H1 (cell line): ENCODE measurements around the gene ZNF488. TPM values are rescaled to one million over a fixed set of nuclear protein-coding genes. Genes with fewer than 3 reads are reported as not detected.

Experiments used
- CTCF ChIA-PET: fragments of 300-600 bp; sonication (Branson Sonifier 250); formaldehyde crosslinking; loops from one replicate; lab custom pipeline; 2021; ENCODE audit not compliant: partially characterized antibody; lab: Charles Lee
- POLR2A ChIA-PET: fragments of 300-600 bp; sonication (Branson Sonifier 250); formaldehyde crosslinking; loops from one replicate; lab custom pipeline; 2021; ENCODE audit warnings: inconsistent platforms; ENCODE audit not compliant: partially characterized antibody; lab: Charles Lee
- DNase-seq, 2 experiments: peaks; one replicate each; pipeline versions ENCODE4 v3.0.0 to v3.0.0-alpha.2; 2010 to 2022; ENCODE audit warnings: low spot score in 2 of 2, low read depth in 1 of 2, mixed read lengths in 1 of 2
- FAIRE-seq: peaks from 2 replicates; lab custom pipeline; 2011; peaks lifted over from hg19 to GRCh38; lab: Jason Lieb, UNC
- H2AFZ ChIP-seq: 2 replicates; pipeline ENCODE4 v1.8.1; 2012; ENCODE audit warnings: low read length, inconsistent platforms
- H2AK5ac ChIP-seq: 2 replicates; pipeline ENCODE4 v1.6.1; 2013; ENCODE audit warnings: low read depth, low read length
- H2BK120ac ChIP-seq: replicated peaks from 2 replicates; pipeline ENCODE3; 2013; ENCODE audit warnings: low read depth, low read length, inconsistent platforms
- H2BK12ac ChIP-seq: 2 replicates; pipeline ENCODE4 v1.6.1; 2013; ENCODE audit warnings: low read depth, low read length
- H2BK15ac ChIP-seq: 2 replicates; pipeline ENCODE4 v1.6.1; 2013; ENCODE audit warnings: low read length
- H2BK20ac ChIP-seq: 2 replicates; pipeline ENCODE4 v1.6.1; 2013; ENCODE audit warnings: low read length
- H2BK5ac ChIP-seq: 2 replicates; pipeline ENCODE4 v1.6.1; 2013; ENCODE audit warnings: low read depth, low read length
- H3K14ac ChIP-seq: 2 replicates; pipeline ENCODE4 v1.6.1; 2013; ENCODE audit warnings: inconsistent platforms; ENCODE audit not compliant: insufficient read length
- H3K18ac ChIP-seq: 2 replicates; pipeline ENCODE4 v1.6.1; 2013; ENCODE audit warnings: low read length; ENCODE audit errors: extremely low read depth
- H3K23ac ChIP-seq: 2 replicates; pipeline ENCODE4 v1.6.1; 2013; ENCODE audit warnings: inconsistent platforms; ENCODE audit not compliant: insufficient read length
- H3K23me2 ChIP-seq: 2 replicates; pipeline ENCODE4 v1.6.1; 2013; ENCODE audit warnings: low read depth, low read length
- H3K27ac ChIP-seq: 2 replicates; pipeline ENCODE4 v1.6.1; 2011; ENCODE audit warnings: low read depth, low read length, inconsistent platforms
- H3K27me3 ChIP-seq, 4 experiments: replicated peaks in 1 of 4; 1 replicate in 1 of 4; 2 replicates in 3 of 4; pipeline versions ENCODE4 v1.6.1 to v1.8.1; 2011 to 2013; ENCODE audit warnings: low read length in 3 of 4, mild to moderate bottlenecking in 3 of 4, inconsistent platforms in 2 of 4, mixed read lengths in 2 of 4, moderate library complexity in 1 of 4; ENCODE audit not compliant: control insufficient read depth in 3 of 4, insufficient read depth in 3 of 4; ENCODE audit errors: extremely low read depth in 1 of 4
- H3K36me3 ChIP-seq, 4 experiments: 2 replicates each; pipeline versions ENCODE4 v1.6.1 to v1.8.1; 2011 to 2013; ENCODE audit warnings: mild to moderate bottlenecking in 4 of 4, low read length in 3 of 4, moderate library complexity in 2 of 4, control low read depth in 1 of 4, inconsistent platforms in 1 of 4; ENCODE audit not compliant: insufficient read depth in 4 of 4, control insufficient read depth in 2 of 4
- H3K4ac ChIP-seq: replicated peaks from 2 replicates; pipeline ENCODE3; 2013; ENCODE audit warnings: low read length, low read depth, mixed read lengths, inconsistent platforms; ENCODE audit not compliant: insufficient read length
- H3K4me1 ChIP-seq, 4 experiments: replicated peaks in 1 of 4; 1 replicate in 1 of 4; 2 replicates in 3 of 4; pipeline versions ENCODE4 v1.6.1 to v1.8.1; 2011 to 2013; ENCODE audit warnings: low read length in 3 of 4, inconsistent platforms in 2 of 4, mixed read lengths in 1 of 4; ENCODE audit not compliant: insufficient read depth in 4 of 4, control insufficient read depth in 3 of 4
- H3K4me2 ChIP-seq, 2 experiments: 2 replicates each; pipeline versions ENCODE4 v1.6.1 to v1.8.1; 2011 to 2013; ENCODE audit warnings: low read depth in 2 of 2, low read length in 2 of 2, control low read depth in 1 of 2, inconsistent platforms in 1 of 2, mild to moderate bottlenecking in 1 of 2; ENCODE audit not compliant: insufficient read depth in 1 of 2
- H3K4me3 ChIP-seq, 4 experiments: fragments of 200-600, 300-600 bp in 1 of 4; sonication (generic), shearing (Covaris generic), sonication (Bioruptor Twin) in 1 of 4; 2 replicates each; pipeline versions ENCODE4 v1.5.1 to v1.8.1; 2011 to 2016; ENCODE audit warnings: low read length in 4 of 4, low read depth in 3 of 4, control low read depth in 2 of 4, inconsistent platforms in 2 of 4, mild to moderate bottlenecking in 2 of 4, mixed read lengths in 1 of 4, moderate library complexity in 1 of 4; ENCODE audit not compliant: insufficient read depth in 2 of 4; ENCODE audit errors: extremely low read depth in 1 of 4
- H3K56ac ChIP-seq: replicated peaks from 2 replicates; pipeline ENCODE3; 2013; ENCODE audit warnings: low read depth, mild to moderate bottlenecking, mixed read lengths, low read length, inconsistent platforms; ENCODE audit not compliant: insufficient read length
- H3K79me1 ChIP-seq: 2 replicates; pipeline ENCODE4 v1.6.1; 2013; ENCODE audit warnings: low read depth, low read length, control low read depth
- H3K79me2 ChIP-seq, 2 experiments: 2 replicates each; pipeline versions ENCODE4 v1.6.1 to v1.8.1; 2012 to 2013; ENCODE audit warnings: low read length in 2 of 2, mild to moderate bottlenecking in 2 of 2, inconsistent platforms in 1 of 2; ENCODE audit not compliant: insufficient read depth in 2 of 2, control insufficient read depth in 1 of 2
- H3K9ac ChIP-seq, 4 experiments: replicated peaks in 1 of 4; 1 replicate in 1 of 4; 2 replicates in 3 of 4; pipeline versions ENCODE4 v1.6.1 to v1.8.1; 2011 to 2013; ENCODE audit warnings: low read depth in 3 of 4, low read length in 3 of 4, control low read depth in 2 of 4, mild to moderate bottlenecking in 2 of 4, moderate library complexity in 2 of 4, inconsistent platforms in 1 of 4; ENCODE audit errors: extremely low read depth in 1 of 4
- H3K9me3 ChIP-seq, 2 experiments: 2 replicates each; pipeline versions ENCODE4 v1.6.1 to v1.8.1; 2012 to 2013; ENCODE audit warnings: mild to moderate bottlenecking in 2 of 2, moderate library complexity in 2 of 2, control low read depth in 1 of 2, inconsistent platforms in 1 of 2, low read depth in 1 of 2, low read length in 1 of 2, mixed read lengths in 1 of 2; ENCODE audit not compliant: insufficient read depth in 2 of 2
- H4K20me1 ChIP-seq, 2 experiments: replicated peaks in 1 of 2; 2 replicates each; pipeline versions ENCODE3 to v1.8.1; 2011 to 2013; ENCODE audit warnings: inconsistent platforms in 2 of 2, low read length in 2 of 2, mild to moderate bottlenecking in 1 of 2; ENCODE audit not compliant: insufficient read depth in 2 of 2, control insufficient read depth in 1 of 2
- H4K5ac ChIP-seq: 2 replicates; pipeline ENCODE4 v1.6.1; 2013; ENCODE audit warnings: low read length, low read depth, mixed read lengths, inconsistent platforms; ENCODE audit not compliant: insufficient read length
- H4K8ac ChIP-seq: 2 replicates; pipeline ENCODE4 v1.8.0; 2013; ENCODE audit warnings: mild to moderate bottlenecking, moderate library complexity, low read length, inconsistent platforms; ENCODE audit not compliant: insufficient read depth; ENCODE audit errors: extremely low read depth
- H4K91ac ChIP-seq: replicated peaks from 2 replicates; pipeline ENCODE3; 2013; ENCODE audit warnings: low read length, mixed read lengths, inconsistent platforms; ENCODE audit not compliant: insufficient read length
- FOSL1 ChIP-seq: IDR thresholded peaks from 2 replicates; pipeline ENCODE4 v1.6.1; 2011; ENCODE audit warnings: mild to moderate bottlenecking, low read depth, low read length, moderate library complexity; ENCODE audit not compliant: insufficient read depth
- HDAC2 ChIP-seq, 2 experiments: fragments of 300-600 bp in 1 of 2; sonication (generic) in 1 of 2; IDR thresholded peaks; 2 replicates each; pipeline ENCODE4 v1.6.1; 2011 to 2012; ENCODE audit warnings: low read depth in 2 of 2, low read length in 2 of 2, mild to moderate bottlenecking in 2 of 2, moderate library complexity in 2 of 2, borderline replicate concordance in 1 of 2, inconsistent platforms in 1 of 2
- JUND ChIP-seq: IDR thresholded peaks from 2 replicates; pipeline ENCODE4 v1.6.1; 2011; ENCODE audit warnings: mild to moderate bottlenecking, improper control_type of control experiment, low read length
- RAD21 ChIP-seq, 2 experiments: IDR thresholded peaks in 1 of 2; conservative IDR thresholded peaks in 1 of 2; 2 replicates each; pipeline ENCODE4 v1.6.1; 2011; ENCODE audit warnings: low read depth in 2 of 2, low read length in 2 of 2, improper control_type of control experiment in 1 of 2, inconsistent platforms in 1 of 2, mild to moderate bottlenecking in 1 of 2, moderate library complexity in 1 of 2
- SIRT6 ChIP-seq: IDR thresholded peaks from one replicate; pipeline ENCODE4 v1.7.1; 2012; ENCODE audit warnings: low read length, inconsistent platforms
- SP4 ChIP-seq: IDR thresholded peaks from 2 replicates; pipeline ENCODE4 v1.6.1; 2012; ENCODE audit warnings: low read length, inconsistent platforms
- whole genome bisulfite sequencing, 2 experiments: shearing (Covaris generic) in 1 of 2; methylation state at CpG; one replicate each; pipeline versions ENCODE4 v1.1.6 to v1.1.7; 2013 to 2015; ENCODE audit warnings: low lambda C conversion rate in 2 of 2, mixed read lengths in 2 of 2, inconsistent platforms in 1 of 2, low coverage in 1 of 2, missing lambda C conversion rate in 1 of 2; ENCODE audit not compliant: insufficient replicate concordance in 2 of 2, insufficient coverage in 1 of 2, insufficient read length in 1 of 2; ENCODE audit errors: extremely low coverage in 1 of 2, missing lambda C conversion rate in 1 of 2; 5-methylcytosine and 5-hydroxymethylcytosine counted together
- polyA plus RNA-seq, 7 experiments: library from polyadenylated mRNA; depleted of rRNA in 3 of 7; stranded (reverse) in 5 of 7; unstranded in 2 of 7; fragments of >200 nt in 5 of 7; fragments of 200-250 nt in 2 of 7; gene quantifications; 1 replicate in 5 of 7; 2 replicates in 1 of 7; 4 replicates in 1 of 7; pipeline versions ENCODE4 v1.2.1 to v1.2.3, GENCODE V29; 2011 to 2013; ENCODE audit warnings: missing spikeins in 2 of 7, mixed read lengths in 2 of 7
- total RNA-seq: library from RNA; stranded (reverse); fragmentation: NEBNext Ultra II Directional; extraction: Animal tissue kit (Norgen Biotek cat#: 25700); gene quantifications from 2 replicates; pipeline ENCODE4 v1.2.1, GENCODE V29; 2021
- TF ChIP-seq, protein P1 (sequence below): IDR thresholded peaks from 2 replicates; pipeline ENCODE4 v1.6.1; 2012; ENCODE audit warnings: inconsistent platforms
- TF ChIP-seq, protein P2 (sequence below): IDR thresholded peaks from 2 replicates; pipeline ENCODE4 v1.6.1; 2012; ENCODE audit warnings: low read length, inconsistent platforms

The ZNF488 gene
- total and polyA plus RNA-seq, 2 of the 8 experiments (the other 6 are each of a cell fraction or from before 2014, with no cell fraction given) = 7.9 to 11.4 TPM

DNA sequence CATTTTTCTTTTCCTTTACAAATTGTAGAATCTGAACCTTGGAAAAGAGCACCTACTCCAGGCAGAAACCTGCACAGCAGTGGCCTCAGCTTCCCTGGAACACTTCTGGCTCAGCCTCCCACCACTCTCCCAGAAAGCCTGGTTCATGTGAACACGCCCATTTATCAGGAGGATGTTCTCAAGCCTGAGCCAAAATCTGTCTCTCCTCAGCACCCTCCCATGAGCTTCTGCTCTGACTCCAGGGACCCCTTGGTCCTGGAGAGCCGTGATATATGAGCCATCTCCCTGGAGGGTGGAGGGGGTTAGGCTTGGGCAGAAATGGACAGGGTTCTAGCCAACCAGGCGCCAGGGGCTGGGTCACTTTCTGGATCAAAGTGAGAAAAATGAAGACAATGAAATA, 51.7 kb downstream of the ZNF488 start:
- TF ChIP-seq RAD21 (IDR thresholded peaks at IDR 0.05 in 1 of 2, conservative IDR thresholded peaks at IDR 0.05 in 1 of 2; ENCODE audit: low read depth in 2 of 2, low read length in 2 of 2) = no peak
- TF ChIP-seq HDAC2 (IDR thresholded peaks at IDR 0.05; ENCODE audit: borderline replicate concordance in 1 of 2, low read depth in 2 of 2, low read length in 2 of 2) = no peak
- TF ChIP-seq, protein P1, sequence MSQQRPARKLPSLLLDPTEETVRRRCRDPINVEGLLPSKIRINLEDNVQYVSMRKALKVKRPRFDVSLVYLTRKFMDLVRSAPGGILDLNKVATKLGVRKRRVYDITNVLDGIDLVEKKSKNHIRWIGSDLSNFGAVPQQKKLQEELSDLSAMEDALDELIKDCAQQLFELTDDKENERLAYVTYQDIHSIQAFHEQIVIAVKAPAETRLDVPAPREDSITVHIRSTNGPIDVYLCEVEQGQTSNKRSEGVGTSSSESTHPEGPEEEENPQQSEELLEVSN = no peak
- TF ChIP-seq, protein P2, sequence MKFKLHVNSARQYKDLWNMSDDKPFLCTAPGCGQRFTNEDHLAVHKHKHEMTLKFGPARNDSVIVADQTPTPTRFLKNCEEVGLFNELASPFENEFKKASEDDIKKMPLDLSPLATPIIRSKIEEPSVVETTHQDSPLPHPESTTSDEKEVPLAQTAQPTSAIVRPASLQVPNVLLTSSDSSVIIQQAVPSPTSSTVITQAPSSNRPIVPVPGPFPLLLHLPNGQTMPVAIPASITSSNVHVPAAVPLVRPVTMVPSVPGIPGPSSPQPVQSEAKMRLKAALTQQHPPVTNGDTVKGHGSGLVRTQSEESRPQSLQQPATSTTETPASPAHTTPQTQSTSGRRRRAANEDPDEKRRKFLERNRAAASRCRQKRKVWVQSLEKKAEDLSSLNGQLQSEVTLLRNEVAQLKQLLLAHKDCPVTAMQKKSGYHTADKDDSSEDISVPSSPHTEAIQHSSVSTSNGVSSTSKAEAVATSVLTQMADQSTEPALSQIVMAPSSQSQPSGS = no peak
- TF ChIP-seq SP4 = no peak
- TF ChIP-seq FOSL1 = no peak
- TF ChIP-seq JUND = no peak
- no peak for TF ChIP-seq SIRT6
- H3K27me3 ChIP-seq = no peaks in the 10 kb centered on the region; a peak in 1 of 7 replicates
- no peak overlapping the region for H2BK120ac ChIP-seq
- no peaks in the 10 kb centered on the region for H3K79me2 ChIP-seq
- no peak overlapping the region for H4K91ac ChIP-seq
- no peak overlapping the region for H2BK20ac ChIP-seq
- DNase-seq (no peak), FAIRE-seq (no peak)
- no peak overlapping the region for H3K4me3 ChIP-seq
- no peak overlapping the region for H3K4me2 ChIP-seq
- ChIA-PET CTCF (no interaction called here), POLR2A (no interaction called here)
- no peaks in the 10 kb centered on the region for H3K9me3 ChIP-seq
- H2BK5ac ChIP-seq = no peak overlapping the region
- WGBS, 2 experiments = 95% methylated on average over 3 of the region's 3 CpGs; no CpG with 5 or more reads in 1 of the 2 experiments
- no peak overlapping the region for H2AFZ ChIP-seq
- H3K4me1 ChIP-seq = no peaks in the 10 kb centered on the region
- no peak overlapping the region for H3K27ac ChIP-seq
- H3K36me3 ChIP-seq = no peaks in the 10 kb centered on the region; a peak in 1 of 8 replicates
- no peak overlapping the region for H3K56ac ChIP-seq
- peaks cover 0 to 4% of the 10 kb centered on the region in 2 experiments for H4K20me1 ChIP-seq
- H3K23me2 ChIP-seq = no peaks in the 10 kb centered on the region
- H2AK5ac ChIP-seq = no peak overlapping the region
- H4K8ac ChIP-seq = no peak overlapping the region
- no peak overlapping the region for H4K5ac ChIP-seq
- no peak overlapping the region for H3K23ac ChIP-seq
- H3K14ac ChIP-seq = no peak overlapping the region
- no peak overlapping the region for H2BK15ac ChIP-seq
- no peak overlapping the region for H3K18ac ChIP-seq
- no peaks in the 10 kb centered on the region for H3K79me1 ChIP-seq
- H2BK12ac ChIP-seq = no peak overlapping the region
- H3K4ac ChIP-seq = no peak overlapping the region
- H3K9ac ChIP-seq = no peak overlapping the region
